Measurements from ENCODE around the gene TTN. TPM values are rescaled to one million over a fixed set of nuclear protein-coding genes. Genes with fewer than 3 reads are reported as not detected.

The TTN gene
- total RNA-seq (2014; rRNA removed): 0.52 and 1.1 TPM in 2 replicates
- Bru-seq, nascent RNA: percentile 34 among the genes with signal in this experiment
- percentile 48 among the genes with signal in this experiment for BruChase-seq, experiment 1, labeled RNA remaining after a 6-hour chase
- percentile 59 among the genes with signal in this experiment for BruChase-seq, experiment 2, labeled RNA remaining after a 2-hour chase
- long read RNA-seq, partial matches to known transcripts: 3 of 11 reads
- long read RNA-seq, other reads (novel, unspliced or antisense): 8 of 11 reads

GRCh38 chr2:178807227-178808008 lies at the start of gene TTN:
Gene TTN (minus strand): TSS chr2:178807423. CDS start chr2:178804642, 2,781 bp downstream.
- H2AFZ ChIP-seq (ENCODE audit: low read length): no peak within 1 kb of the TSS
- ATAC-seq (no peak), DNase-seq (no peak)
- TF ChIP-seq EZH2 (IDR thresholded peaks at IDR 0.05; ENCODE audit: low read length, unreplicated experiment) (no peak), EZH2phosphoT487 (IDR thresholded peaks at IDR 0.05; ENCODE audit: borderline replicate concordance, low read length) (no peak), CTCF (conservative IDR thresholded peaks at IDR 0.05; ENCODE audit: low read depth, low read length) (no peak)
- intact Hi-C loops (cut with micrococcal nuclease): no loop called here
- H4K20me1 ChIP-seq (ENCODE audit: low read length): no peaks in the 10 kb centered on the region
- H3K79me2 ChIP-seq (ENCODE audit: low read length): no peaks in the 10 kb centered on the region
- no peaks in the 10 kb centered on the region for H3F3A ChIP-seq (ENCODE audit: low read length, unreplicated experiment)
- no TSS peak for BruUV-seq (replicated peaks)
- H3K4me1 ChIP-seq (ENCODE audit: insufficient read depth, low read length): no peaks in the 10 kb centered on the region
- no peaks in the 10 kb centered on the region for H3K27me3 ChIP-seq (ENCODE audit: low read length)
- H3K9me2 ChIP-seq (replicated peaks; ENCODE audit: low read length): no peaks in the 10 kb centered on the region
- no peak within 1 kb of the TSS for H3K27ac ChIP-seq (ENCODE audit: low read length)
- H3K9me3 ChIP-seq (ENCODE audit: low read length): no peaks in the 10 kb centered on the region
- POLR2A ChIA-PET (ENCODE audit: unreplicated experiment): no interaction called here
- no peaks in the 10 kb centered on the region for H3K36me3 ChIP-seq (ENCODE audit: low read depth, low read length)
- H3K4me2 ChIP-seq (ENCODE audit: low read length): no peak within 1 kb of the TSS
- CTCF ChIA-PET: no interaction called here
- H3K9ac ChIP-seq (ENCODE audit: low read length): no peak within 1 kb of the TSS
- H3K4me3 ChIP-seq (ENCODE audit: low read length): no peak within 1 kb of the TSS

- POLR2A ChIA-PET (ENCODE audit: unreplicated experiment): no interaction called here
- Histone ChIP-seq H3F3A (ENCODE audit: low read length, unreplicated experiment) (no peaks in the 10 kb centered on the region), H3K27ac (ENCODE audit: low read length) (no peak overlapping the region), H3K4me1 (ENCODE audit: insufficient read depth, low read length) (peaks cover 19% of the 10 kb centered on the region), H3K27me3 (ENCODE audit: low read length) (no peaks in the 10 kb centered on the region), H2AFZ (ENCODE audit: low read length) (no peak overlapping the region), H3K9me3 (ENCODE audit: low read length) (no peaks in the 10 kb centered on the region), H3K4me2 (ENCODE audit: low read length) (no peak overlapping the region), H4K20me1 (ENCODE audit: low read length) (no peaks in the 10 kb centered on the region), H3K79me2 (ENCODE audit: low read length) (no peaks in the 10 kb centered on the region), H3K4me3 (ENCODE audit: low read length) (no peak overlapping the region), H3K9me2 (replicated peaks; ENCODE audit: low read length) (no peaks in the 10 kb centered on the region), H3K9ac (ENCODE audit: low read length) (no peak overlapping the region), H3K36me3 (ENCODE audit: low read depth, low read length) (no peaks in the 10 kb centered on the region)
- ATAC-seq (no peak), DNase-seq (no peak)
- BruUV-seq (replicated peaks): no TSS peak
- intact Hi-C loops (cut with micrococcal nuclease): no loop called here
- CTCF ChIA-PET: no interaction called here
- TF ChIP-seq EZH2phosphoT487 (IDR thresholded peaks at IDR 0.05; ENCODE audit: borderline replicate concordance, low read length): no peak
Observed at GRCh38 chr2:178855151-178855550, 47.9 kb upstream of the TTN start.

- no peak overlapping the region for H3K4me3 ChIP-seq (ENCODE audit: low read length)
- no peak overlapping the region for H3K27ac ChIP-seq (ENCODE audit: low read length)
- TF ChIP-seq CTCF (conservative IDR thresholded peaks at IDR 0.05; ENCODE audit: low read depth, low read length) (no peak), EZH2 (IDR thresholded peaks at IDR 0.05; ENCODE audit: low read length, unreplicated experiment) (no peak), EZH2phosphoT487 (IDR thresholded peaks at IDR 0.05; ENCODE audit: borderline replicate concordance, low read length) (no peak)
- no TSS peak for BruUV-seq (replicated peaks)
- intact Hi-C loops (cut with micrococcal nuclease): no loop called here
- H3K36me3 ChIP-seq (ENCODE audit: low read depth, low read length): no peaks in the 10 kb centered on the region
- H3F3A ChIP-seq (ENCODE audit: low read length, unreplicated experiment): no peaks in the 10 kb centered on the region
- H3K9ac ChIP-seq (ENCODE audit: low read length): no peak overlapping the region
- no peaks in the 10 kb centered on the region for H3K27me3 ChIP-seq (ENCODE audit: low read length)
- no peak overlapping the region for H2AFZ ChIP-seq (ENCODE audit: low read length)
- ChIA-PET CTCF (no interaction called here), POLR2A (ENCODE audit: unreplicated experiment) (no interaction called here)
- no peak for DNase-seq
- no peaks in the 10 kb centered on the region for H3K9me3 ChIP-seq (ENCODE audit: low read length)
- no peaks in the 10 kb centered on the region for H4K20me1 ChIP-seq (ENCODE audit: low read length)
- H3K9me2 ChIP-seq (replicated peaks; ENCODE audit: low read length): no peaks in the 10 kb centered on the region
- H3K4me2 ChIP-seq (ENCODE audit: low read length): no peak overlapping the region
- H3K4me1 ChIP-seq (ENCODE audit: insufficient read depth, low read length): peaks cover 17% of the 10 kb centered on the region
- no peaks in the 10 kb centered on the region for H3K79me2 ChIP-seq (ENCODE audit: low read length)
- ATAC-seq: no peak
Observed at GRCh38 chr2:178848335-178848734, 41.1 kb upstream of the TTN start.

Data from PC-3 (cell line).